Measurements from ENCODE around the gene DNAJC9. TPM values are rescaled to one million over a fixed set of nuclear protein-coding genes. Genes with fewer than 3 reads are reported as not detected.
A peak's percentile ranks its signal among the peaks of the same experiment; 100 is the strongest.

The DNAJC9 gene
- total RNA-seq, 1 donor from 2014 or later = 24.5 TPM

GRCh38 chr10:73210395-73211105 lies 36.5 kb downstream of the DNAJC9 start:
- H3K4me1 Mint-ChIP-seq (ENCODE audit: unreplicated experiment) = no peaks in the 10 kb centered on the region
- no peak overlapping the region for H3K27ac Mint-ChIP-seq (ENCODE audit: unreplicated experiment)
- H3K36me3 Mint-ChIP-seq (ENCODE audit: low read depth, unreplicated experiment) = peaks cover 25% of the 10 kb centered on the region
- no peak for DNase-seq (ENCODE audit: low spot score)
- H3K27me3 Mint-ChIP-seq (ENCODE audit: unreplicated experiment) = no peaks in the 10 kb centered on the region
- H3K4me3 Mint-ChIP-seq (ENCODE audit: unreplicated experiment) = no peak overlapping the region
- TF ChIP-seq, protein P1, sequence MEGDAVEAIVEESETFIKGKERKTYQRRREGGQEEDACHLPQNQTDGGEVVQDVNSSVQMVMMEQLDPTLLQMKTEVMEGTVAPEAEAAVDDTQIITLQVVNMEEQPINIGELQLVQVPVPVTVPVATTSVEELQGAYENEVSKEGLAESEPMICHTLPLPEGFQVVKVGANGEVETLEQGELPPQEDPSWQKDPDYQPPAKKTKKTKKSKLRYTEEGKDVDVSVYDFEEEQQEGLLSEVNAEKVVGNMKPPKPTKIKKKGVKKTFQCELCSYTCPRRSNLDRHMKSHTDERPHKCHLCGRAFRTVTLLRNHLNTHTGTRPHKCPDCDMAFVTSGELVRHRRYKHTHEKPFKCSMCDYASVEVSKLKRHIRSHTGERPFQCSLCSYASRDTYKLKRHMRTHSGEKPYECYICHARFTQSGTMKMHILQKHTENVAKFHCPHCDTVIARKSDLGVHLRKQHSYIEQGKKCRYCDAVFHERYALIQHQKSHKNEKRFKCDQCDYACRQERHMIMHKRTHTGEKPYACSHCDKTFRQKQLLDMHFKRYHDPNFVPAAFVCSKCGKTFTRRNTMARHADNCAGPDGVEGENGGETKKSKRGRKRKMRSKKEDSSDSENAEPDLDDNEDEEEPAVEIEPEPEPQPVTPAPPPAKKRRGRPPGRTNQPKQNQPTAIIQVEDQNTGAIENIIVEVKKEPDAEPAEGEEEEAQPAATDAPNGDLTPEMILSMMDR (IDR thresholded peaks at IDR 0.05; ENCODE audit: unreplicated experiment) = no peak
- H3K9me3 Mint-ChIP-seq (ENCODE audit: unreplicated experiment) = peaks cover 6% of the 10 kb centered on the region

- TF ChIP-seq, protein P1 (IDR thresholded peaks at IDR 0.05; ENCODE audit: unreplicated experiment) = no peak
- DNase-seq (ENCODE audit: low spot score) = no peak
- H3K4me1 Mint-ChIP-seq (ENCODE audit: unreplicated experiment) = no peaks in the 10 kb centered on the region
- peaks cover 3% of the 10 kb centered on the region for H3K27me3 Mint-ChIP-seq (ENCODE audit: unreplicated experiment)
- no peak overlapping the region for H3K4me3 Mint-ChIP-seq (ENCODE audit: unreplicated experiment)
- peaks cover 30% of the 10 kb centered on the region for H3K36me3 Mint-ChIP-seq (ENCODE audit: low read depth, unreplicated experiment)
- peaks cover 6% of the 10 kb centered on the region for H3K9me3 Mint-ChIP-seq (ENCODE audit: unreplicated experiment)
- no peak overlapping the region for H3K27ac Mint-ChIP-seq (ENCODE audit: unreplicated experiment)
These were observed 37.4 kb downstream of the DNAJC9 start for GRCh38 chr10:73209705-73210104.

DNA sequence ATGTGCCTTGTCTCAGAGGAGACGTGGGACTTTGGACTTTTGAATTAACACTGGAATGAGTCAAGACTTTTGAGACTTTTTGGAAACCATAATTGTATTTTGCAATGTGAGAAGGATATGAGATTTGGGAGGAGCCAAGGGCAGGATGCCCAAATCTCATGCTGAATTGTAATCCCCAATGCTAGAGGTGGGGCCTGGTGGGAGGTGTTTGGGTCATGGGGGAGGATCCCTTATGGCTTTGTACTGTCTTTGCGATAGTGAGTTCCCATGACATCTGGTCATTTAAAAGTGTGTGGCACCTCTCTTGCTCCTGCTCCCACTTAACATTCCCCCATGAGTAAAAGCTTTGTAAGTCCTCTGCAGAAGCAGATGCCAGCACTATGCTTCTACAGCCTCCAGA lies 39.2 kb downstream of the DNAJC9 start:
- no peak for DNase-seq (ENCODE audit: low spot score)
- TF ChIP-seq, protein P1 (IDR thresholded peaks at IDR 0.05; ENCODE audit: unreplicated experiment) = no peak
- Mint-ChIP-seq H3K4me1 (ENCODE audit: unreplicated experiment) (no peaks in the 10 kb centered on the region), H3K27me3 (ENCODE audit: unreplicated experiment) (peaks cover 3% of the 10 kb centered on the region), H3K27ac (ENCODE audit: unreplicated experiment) (no peak overlapping the region), H3K4me3 (ENCODE audit: unreplicated experiment) (peak overlapping the region; percentile 2), H3K9me3 (ENCODE audit: unreplicated experiment) (peaks cover 6% of the 10 kb centered on the region), H3K36me3 (ENCODE audit: low read depth, unreplicated experiment) (peaks cover 42% of the 10 kb centered on the region)

DNA sequence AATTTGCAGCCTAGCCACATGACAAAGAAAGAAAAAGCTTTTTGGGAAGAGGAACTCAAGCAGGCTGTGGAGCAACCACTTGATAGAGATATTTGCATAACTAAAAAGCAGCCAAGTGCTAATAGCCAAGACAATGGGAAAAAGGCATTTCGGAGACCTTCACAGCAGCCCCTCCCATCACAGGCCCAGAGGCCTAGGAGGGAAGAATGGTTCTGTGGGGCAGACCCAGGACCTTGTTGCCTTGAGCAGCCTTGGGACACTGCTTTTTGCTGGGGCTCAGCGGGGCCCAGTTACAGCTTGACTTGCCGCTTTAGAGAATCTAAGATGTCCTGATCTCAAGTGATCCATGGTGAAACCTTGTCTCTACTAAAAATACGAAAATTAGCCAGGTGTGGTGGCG lies 40.7 kb downstream of the DNAJC9 start:
- peaks cover 3% of the 10 kb centered on the region for H3K27me3 Mint-ChIP-seq (ENCODE audit: unreplicated experiment)
- no peak overlapping the region for H3K4me3 Mint-ChIP-seq (ENCODE audit: unreplicated experiment)
- H3K9me3 Mint-ChIP-seq (ENCODE audit: unreplicated experiment) = peaks cover 6% of the 10 kb centered on the region
- TF ChIP-seq, protein P1 (IDR thresholded peaks at IDR 0.05; ENCODE audit: unreplicated experiment) = no peak
- no peaks in the 10 kb centered on the region for H3K4me1 Mint-ChIP-seq (ENCODE audit: unreplicated experiment)
- no peak for DNase-seq (ENCODE audit: low spot score)
- H3K36me3 Mint-ChIP-seq (ENCODE audit: low read depth, unreplicated experiment) = peaks cover 42% of the 10 kb centered on the region
- H3K27ac Mint-ChIP-seq (ENCODE audit: unreplicated experiment) = no peak overlapping the region

DNA sequence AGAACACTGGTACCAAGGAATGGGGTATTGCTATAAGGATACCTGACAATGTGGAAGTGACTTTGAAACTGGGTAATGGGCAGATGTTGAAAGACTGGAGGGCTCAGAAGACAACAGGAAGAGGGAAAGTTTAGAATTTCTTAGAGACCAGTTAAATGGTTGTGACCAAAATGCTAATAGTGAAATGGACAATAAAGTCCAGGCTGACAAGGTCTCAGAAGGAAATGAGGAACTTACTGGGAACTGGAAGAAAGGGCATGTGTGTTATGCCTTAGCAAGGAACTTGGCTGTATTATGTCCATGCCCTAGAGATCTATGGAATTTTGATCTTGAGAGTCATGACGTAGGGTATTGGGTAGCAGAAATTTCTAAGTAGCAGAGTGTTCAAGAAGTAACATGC lies 41.2 kb downstream of the DNAJC9 start:
- peaks cover 3% of the 10 kb centered on the region for H3K27me3 Mint-ChIP-seq (ENCODE audit: unreplicated experiment)
- no peaks in the 10 kb centered on the region for H3K4me1 Mint-ChIP-seq (ENCODE audit: unreplicated experiment)
- peaks cover 42% of the 10 kb centered on the region for H3K36me3 Mint-ChIP-seq (ENCODE audit: low read depth, unreplicated experiment)
- H3K27ac Mint-ChIP-seq (ENCODE audit: unreplicated experiment) = no peak overlapping the region
- H3K4me3 Mint-ChIP-seq (ENCODE audit: unreplicated experiment) = peak overlapping the region; percentile 29
- TF ChIP-seq, protein P1 (IDR thresholded peaks at IDR 0.05; ENCODE audit: unreplicated experiment) = no peak
- peaks cover 6% of the 10 kb centered on the region for H3K9me3 Mint-ChIP-seq (ENCODE audit: unreplicated experiment)
- DNase-seq (ENCODE audit: low spot score) = no peak

All from endothelial cell (in vitro differentiated cells).